GM18909 (cell line): ENCODE measurements around the gene CBARP.

Experiments used
- ATAC-seq: cut with Tn5 transposase; IDR thresholded peaks from one replicate; pipeline ENCODE4 v1.9.1; 2021; ENCODE audit warnings: mild to moderate bottlenecking; ENCODE audit not compliant: unreplicated experiment, poor library complexity

The CBARP gene

DNA sequence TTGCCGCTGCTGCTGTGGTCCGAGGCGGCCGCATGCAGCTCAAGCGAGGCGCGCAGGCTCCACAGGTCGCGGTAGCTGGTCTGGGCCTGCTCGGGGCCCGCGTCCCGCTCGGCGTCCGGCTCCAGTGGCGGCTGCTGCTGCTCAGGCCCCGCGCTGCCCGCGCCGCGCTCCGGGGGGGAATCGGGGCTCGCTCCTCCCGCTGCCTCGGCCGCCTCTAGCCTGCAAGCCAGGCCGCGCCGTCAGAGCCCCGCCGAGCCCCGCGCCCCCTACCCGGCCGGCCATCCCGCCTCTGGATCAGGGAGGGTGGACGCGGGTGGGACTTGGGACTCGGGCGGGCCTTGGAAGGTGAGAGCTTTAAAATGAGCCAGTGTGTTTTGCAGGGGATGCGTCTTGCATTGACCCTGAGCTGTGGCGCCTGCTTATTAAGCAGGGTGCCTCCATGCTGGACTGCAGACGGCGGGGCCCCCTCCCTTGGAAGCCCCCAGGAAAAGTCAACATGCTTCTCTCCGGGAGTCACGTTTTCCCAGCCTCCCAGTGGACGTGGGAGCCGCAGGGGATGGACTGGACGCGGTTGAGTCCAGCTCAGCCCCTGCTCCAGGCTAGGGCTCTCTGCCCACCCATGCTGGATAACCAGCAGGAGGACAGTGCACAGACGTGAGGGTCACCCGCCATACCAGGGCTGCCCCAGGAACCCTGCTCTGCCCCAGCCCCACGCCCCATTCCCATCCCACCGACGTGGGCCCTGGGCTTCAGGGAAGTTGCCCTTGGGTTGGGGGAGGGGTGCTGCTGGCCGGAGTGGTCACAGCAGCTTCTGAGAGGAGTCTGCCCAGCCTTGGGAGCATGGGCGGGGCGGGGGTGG lies 7.7 kb downstream of the CBARP start:
- no peak for ATAC-seq

GRCh38 chr19:1229056-1229923 lies 8.5 kb downstream of the CBARP start:
- no peak for ATAC-seq

DNA sequence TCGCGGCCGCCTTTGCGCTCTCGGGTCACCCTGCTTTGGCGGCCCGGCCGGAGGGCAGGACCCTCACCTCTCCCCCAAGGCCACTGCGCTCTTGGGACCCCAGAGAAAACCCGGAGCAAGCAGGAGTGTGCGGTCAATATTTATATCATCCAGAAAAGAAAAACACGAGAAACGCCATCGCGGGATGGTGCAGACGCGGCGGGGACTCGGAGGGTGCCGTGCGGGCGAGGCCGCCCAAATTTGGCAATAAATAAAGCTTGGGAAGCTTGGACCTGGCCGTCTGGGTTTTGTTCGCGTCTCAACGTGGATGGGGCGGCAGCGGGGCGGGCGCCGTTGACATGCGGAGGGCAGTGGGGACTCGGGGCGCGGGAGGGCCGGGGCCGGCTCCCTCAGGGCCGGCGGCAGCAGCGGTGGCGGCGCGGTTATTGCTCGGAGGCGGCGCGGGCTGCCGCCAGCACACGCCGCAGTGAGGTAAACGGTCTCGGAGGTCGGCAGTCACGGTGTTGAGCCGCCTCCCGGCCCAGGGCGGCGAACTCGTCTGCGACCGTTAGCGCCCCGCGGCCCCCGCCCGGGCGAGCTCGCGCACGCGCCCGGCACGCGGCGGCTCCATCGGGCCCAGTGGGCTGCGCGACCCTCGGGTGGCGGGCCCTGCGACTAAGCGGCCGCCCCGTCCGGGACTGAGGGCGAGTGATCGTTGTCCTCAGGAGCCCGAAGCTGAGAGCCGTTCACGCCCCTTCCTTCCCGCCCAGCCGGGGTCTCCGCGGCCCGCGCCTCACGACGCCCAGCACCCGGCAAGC lies 9.4 kb downstream of the CBARP start:
- no peak for ATAC-seq

DNA sequence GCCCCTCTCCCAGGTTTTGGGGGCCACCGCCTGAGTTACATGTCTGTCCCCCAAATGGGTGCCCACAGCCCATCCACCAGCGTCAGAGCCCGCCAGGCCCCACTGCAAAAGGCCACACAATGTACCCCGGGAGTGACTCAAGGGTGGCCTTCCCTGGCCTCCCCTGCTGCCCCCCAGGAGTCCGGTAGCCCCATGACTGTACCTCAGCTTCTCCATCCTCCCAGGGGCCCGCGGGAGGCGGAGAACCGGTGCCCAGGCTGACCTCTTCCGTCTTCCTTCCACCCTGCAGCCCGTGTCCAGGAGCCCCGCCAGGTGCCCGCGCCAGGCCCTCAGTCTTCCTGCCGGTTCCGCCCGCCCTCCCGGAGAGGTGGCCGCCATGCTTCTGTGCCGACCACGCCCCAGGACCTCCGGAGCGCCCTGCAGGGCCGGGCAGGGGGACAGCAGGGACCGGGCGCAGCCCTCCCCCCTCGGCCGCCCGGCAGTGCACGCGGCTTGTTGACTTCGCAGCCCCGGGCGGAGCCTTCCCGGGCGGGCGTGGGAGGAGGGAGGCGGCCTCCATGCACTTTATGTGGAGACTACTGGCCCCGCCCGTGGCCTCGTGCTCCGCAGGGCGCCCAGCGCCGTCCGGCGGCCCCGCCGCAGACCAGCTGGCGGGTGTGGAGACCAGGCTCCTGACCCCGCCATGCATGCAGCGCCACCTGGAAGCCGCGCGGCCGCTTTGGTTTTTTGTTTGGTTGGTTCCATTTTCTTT lies 10.3 kb downstream of the CBARP start:
- no peak for ATAC-seq

GRCh38 chr19:1226522-1227303 lies 11.1 kb downstream of the CBARP start:
- no peak for ATAC-seq

GRCh38 chr19:1226227-1226518 lies 11.6 kb downstream of the CBARP start:
- ATAC-seq: no peak

DNA sequence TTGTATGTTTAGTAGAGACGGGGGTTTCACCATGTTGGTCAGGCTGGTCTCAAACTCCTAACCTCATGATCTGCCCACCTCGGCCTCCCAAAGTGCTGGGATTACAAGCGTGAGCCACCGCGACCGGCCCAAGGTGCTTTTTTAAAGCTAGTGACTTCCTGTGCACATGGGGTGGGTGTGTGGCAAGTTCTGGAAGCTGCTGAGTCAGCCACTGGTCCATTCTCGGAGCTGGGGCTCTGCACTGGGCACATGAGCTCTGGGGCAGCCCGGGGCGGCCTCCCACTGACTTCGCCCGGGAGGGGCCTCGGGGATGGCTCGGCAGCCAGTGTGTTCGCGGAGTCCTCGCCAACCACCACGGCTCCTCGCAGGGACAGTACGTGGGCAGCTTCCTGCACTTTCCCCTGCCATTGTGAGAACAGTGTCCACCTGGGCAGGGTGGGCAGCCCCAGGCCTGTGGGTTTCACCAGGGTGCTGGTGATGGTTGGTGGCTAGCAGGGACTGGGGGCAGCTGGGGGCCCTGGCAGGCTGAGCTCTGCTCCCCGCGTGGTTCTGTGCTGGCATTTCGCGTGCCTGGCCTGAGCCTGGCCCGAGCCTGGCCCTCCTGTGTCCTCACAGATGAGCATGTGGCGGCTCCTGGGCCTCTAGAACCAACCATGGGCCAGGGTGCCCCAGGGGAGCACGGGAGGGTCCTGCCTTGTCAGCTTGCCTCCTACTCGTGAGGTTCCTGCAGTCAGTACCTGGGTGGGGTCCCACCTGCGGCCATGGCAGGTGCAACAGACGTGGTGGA lies 12.2 kb downstream of the CBARP start:
- ATAC-seq: no peak

- ATAC-seq: no peak
Observed at GRCh38 chr19:1224847-1225246, 13.0 kb downstream of the CBARP start.

GRCh38 chr19:1224047-1224825 lies 13.6 kb downstream of the CBARP start:
- no peak for ATAC-seq

GRCh38 chr19:1223018-1223855 lies 14.6 kb downstream of the CBARP start:
- no peak for ATAC-seq

DNA sequence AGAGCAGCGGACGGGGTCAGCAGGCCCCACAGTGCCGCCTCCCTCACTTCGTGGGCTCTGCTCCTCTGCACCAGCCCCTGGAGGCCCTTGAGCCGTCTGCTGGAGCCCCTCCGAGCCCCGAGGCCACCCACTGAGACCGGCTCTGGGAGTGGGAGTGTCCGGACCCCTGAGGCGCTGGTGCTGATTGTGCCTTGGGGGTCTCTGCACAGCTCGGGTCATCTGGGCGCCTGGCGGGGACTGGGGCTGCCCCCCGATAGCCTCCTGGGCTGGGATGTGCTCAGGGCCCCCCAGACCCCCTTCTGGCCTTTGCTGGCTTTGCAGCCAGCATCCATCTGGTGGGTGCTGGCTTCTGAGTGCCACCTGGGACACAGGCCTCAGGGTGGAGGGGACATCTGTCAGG lies 15.4 kb downstream of the CBARP start:
- ATAC-seq: no peak

GRCh38 chr19:1221904-1222255 lies 15.9 kb downstream of the CBARP start:
- no peak for ATAC-seq

DNA sequence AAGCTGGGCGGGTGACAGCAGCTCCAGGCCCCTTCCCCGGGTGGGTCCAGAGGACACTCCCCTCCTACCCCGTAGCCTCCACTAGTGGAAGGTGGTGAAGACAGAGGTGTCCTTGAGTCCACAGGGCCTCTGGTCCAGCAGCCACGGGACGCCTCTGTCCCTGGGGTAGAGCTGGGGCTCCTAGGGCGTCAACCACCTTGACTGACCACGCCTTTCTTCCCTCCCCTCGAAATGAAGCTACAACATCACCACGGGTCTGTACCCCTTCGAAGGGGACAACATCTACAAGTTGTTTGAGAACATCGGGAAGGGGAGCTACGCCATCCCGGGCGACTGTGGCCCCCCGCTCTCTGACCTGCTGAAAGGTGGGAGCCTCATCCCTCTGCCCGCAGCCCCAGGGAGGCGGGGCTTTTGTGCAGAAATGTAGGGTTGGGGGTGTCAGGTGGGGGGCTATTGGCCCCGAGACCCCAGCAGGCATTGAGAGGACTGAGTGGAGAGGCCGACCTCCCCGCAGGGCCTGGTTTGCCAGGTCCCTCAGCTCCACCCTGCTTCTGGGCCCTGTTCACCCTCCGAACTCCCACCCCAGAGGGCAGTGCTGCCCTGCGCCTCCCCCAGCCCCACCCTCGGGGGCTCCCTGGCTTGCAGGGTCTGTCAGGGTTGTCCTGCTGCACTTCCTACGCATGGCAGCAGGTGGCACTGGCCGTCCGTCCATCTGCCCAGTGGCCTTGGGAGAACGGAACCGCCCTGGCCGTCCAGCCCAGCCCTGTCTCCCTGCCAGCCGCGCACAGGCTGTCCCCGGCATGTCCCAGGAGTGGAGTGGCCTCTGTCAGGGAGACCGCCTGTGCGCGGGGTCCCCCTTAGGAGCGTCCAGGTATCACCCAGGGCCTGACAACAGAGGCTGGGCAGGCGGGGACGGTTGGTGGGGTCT lies 16.6 kb downstream of the CBARP start:
- no peak for ATAC-seq

DNA sequence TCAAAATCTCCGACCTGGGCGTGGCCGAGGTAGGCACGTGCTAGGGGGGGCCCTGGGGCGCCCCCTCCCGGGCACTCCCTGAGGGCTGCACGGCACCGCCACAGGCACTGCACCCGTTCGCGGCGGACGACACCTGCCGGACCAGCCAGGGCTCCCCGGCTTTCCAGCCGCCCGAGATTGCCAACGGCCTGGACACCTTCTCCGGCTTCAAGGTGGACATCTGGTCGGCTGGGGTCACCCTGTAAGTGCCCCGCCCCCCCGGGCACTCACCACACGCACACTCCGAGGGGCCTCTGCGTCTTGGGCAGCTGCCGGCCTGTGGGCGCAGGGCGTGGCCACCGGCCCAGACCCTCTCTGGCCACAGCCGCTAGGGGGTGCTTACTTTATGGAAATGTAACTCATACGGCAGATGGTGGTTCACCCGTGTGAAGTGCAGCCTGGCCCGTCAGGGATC lies 17.3 kb downstream of the CBARP start:
- no peak for ATAC-seq

DNA sequence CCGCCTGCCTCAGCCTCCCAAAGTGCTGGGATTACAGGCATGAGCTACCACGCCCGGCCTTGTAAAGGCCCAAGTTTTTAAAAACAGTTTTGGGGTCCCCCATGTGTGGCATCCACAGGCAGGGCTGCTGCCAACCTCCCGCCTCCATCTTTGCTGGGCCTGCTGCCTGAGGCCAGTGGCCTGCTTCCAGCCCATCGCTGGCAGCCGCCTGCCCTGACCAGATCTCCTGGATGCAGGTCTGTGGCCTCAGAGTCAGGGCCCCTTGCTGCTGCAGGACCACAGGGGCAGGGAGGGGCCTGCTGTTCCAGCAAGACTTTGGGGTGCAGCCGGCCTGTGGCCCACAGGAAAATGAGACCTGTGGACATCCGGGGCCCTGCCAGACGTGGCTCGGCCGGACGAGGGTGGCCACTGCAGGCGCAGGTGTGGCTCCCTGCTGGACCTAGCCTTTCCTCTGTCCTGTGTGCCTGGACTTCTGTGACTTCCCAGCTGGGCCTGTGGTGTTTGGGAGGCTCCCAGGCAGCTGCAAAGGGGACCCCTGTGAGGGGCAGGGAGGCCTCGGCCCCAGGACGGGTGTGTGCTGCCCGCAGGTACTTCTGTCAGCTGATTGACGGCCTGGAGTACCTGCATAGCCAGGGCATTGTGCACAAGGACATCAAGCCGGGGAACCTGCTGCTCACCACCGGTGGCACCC lies 17.9 kb downstream of the CBARP start:
- ATAC-seq: no peak
